Measurements from ENCODE around the gene PKMYT1. TPM values are rescaled to one million over a fixed set of nuclear protein-coding genes. Genes with fewer than 3 reads are reported as not detected.

The PKMYT1 gene
- total RNA-seq, 2 experiments from 2014 or later: 0.47 to 0.60 TPM

- Histone ChIP-seq H3K36me3 (ENCODE audit: insufficient read depth, low read length) (no peaks in the 10 kb centered on the region), H3K4me3 (ENCODE audit: low read length) (no peak overlapping the region), H3K27me3 (ENCODE audit: control insufficient read depth in 1 of 2, insufficient read depth in 2 of 2, low read length in 2 of 2) (no peaks in the 10 kb centered on the region), H3K9me3 (ENCODE audit: control insufficient read depth in 1 of 2, insufficient read depth in 1 of 2, low read length in 2 of 2) (no peaks in the 10 kb centered on the region), H3K27ac (ENCODE audit: low read depth in 1 of 2, low read length in 2 of 2) (no peak overlapping the region), H3K4me1 (ENCODE audit: insufficient read depth, low read length) (no peaks in the 10 kb centered on the region)
- Mint-ChIP-seq H3K36me3 (ENCODE audit: low read depth) (no peaks in the 10 kb centered on the region), H3K27me3 (no peaks in the 10 kb centered on the region), H3K9me3 (no peaks in the 10 kb centered on the region), H3K27ac (no peak overlapping the region), H3K4me1 (ENCODE audit: low read depth) (no peaks in the 10 kb centered on the region), H3K4me3 (no peak overlapping the region)
- ChIA-PET CTCF (no interaction called here), POLR2A (no interaction called here)
- DNase-seq (no peak), ATAC-seq (ENCODE audit: poor library complexity) (no peak)
- intact Hi-C loops (cut with DNase I, micrococcal nuclease): no loop called here
- TF ChIP-seq CTCF (IDR thresholded peaks at IDR 0.05): no peak
These were observed 11.5 kb upstream of the PKMYT1 start for GRCh38 chr16:2991566-2992261.

- no peak for ATAC-seq (ENCODE audit: poor library complexity)
- no peak for DNase-seq
- H3K27me3 ChIP-seq (ENCODE audit: control insufficient read depth in 1 of 2, insufficient read depth in 2 of 2, low read length in 2 of 2): no peaks in the 10 kb centered on the region
- no peaks in the 10 kb centered on the region for H3K9me3 ChIP-seq (ENCODE audit: control insufficient read depth in 1 of 2, insufficient read depth in 1 of 2, low read length in 2 of 2)
- TF ChIP-seq CTCF (IDR thresholded peaks at IDR 0.05): no peak
- H3K27ac ChIP-seq (ENCODE audit: low read depth in 1 of 2, low read length in 2 of 2): no peak overlapping the region
- no peaks in the 10 kb centered on the region for H3K36me3 ChIP-seq (ENCODE audit: insufficient read depth, low read length)
- Mint-ChIP-seq H3K4me3 (no peak overlapping the region), H3K36me3 (ENCODE audit: low read depth) (no peaks in the 10 kb centered on the region), H3K27me3 (no peaks in the 10 kb centered on the region), H3K27ac (no peak overlapping the region), H3K4me1 (ENCODE audit: low read depth) (no peaks in the 10 kb centered on the region), H3K9me3 (no peaks in the 10 kb centered on the region)
- POLR2A ChIA-PET: no interaction called here
- H3K4me1 ChIP-seq (ENCODE audit: insufficient read depth, low read length): no peaks in the 10 kb centered on the region
- H3K4me3 ChIP-seq (ENCODE audit: low read length): no peak overlapping the region
- intact Hi-C loops (cut with DNase I, micrococcal nuclease): no loop called here
- CTCF ChIA-PET: no interaction called here
These were observed 10.6 kb upstream of the PKMYT1 start for GRCh38 chr16:2990891-2991290.

- H3K9me3 Mint-ChIP-seq: no peaks in the 10 kb centered on the region
- no peaks in the 10 kb centered on the region for H3K36me3 ChIP-seq (ENCODE audit: insufficient read depth, low read length)
- CTCF ChIA-PET: no interaction called here
- TF ChIP-seq CTCF (IDR thresholded peaks at IDR 0.05): no peak
- no peak for ATAC-seq (ENCODE audit: poor library complexity)
- no peak overlapping the region for H3K4me3 Mint-ChIP-seq
- no peaks in the 10 kb centered on the region for H3K4me1 Mint-ChIP-seq (ENCODE audit: low read depth)
- H3K27me3 ChIP-seq (ENCODE audit: control insufficient read depth in 1 of 2, insufficient read depth in 2 of 2, low read length in 2 of 2): no peaks in the 10 kb centered on the region
- POLR2A ChIA-PET: no interaction called here
- DNase-seq: no peak
- no peak overlapping the region for H3K27ac ChIP-seq (ENCODE audit: low read depth in 1 of 2, low read length in 2 of 2)
- no peak overlapping the region for H3K4me3 ChIP-seq (ENCODE audit: low read length)
- no peaks in the 10 kb centered on the region for H3K27me3 Mint-ChIP-seq
- no peaks in the 10 kb centered on the region for H3K36me3 Mint-ChIP-seq (ENCODE audit: low read depth)
- H3K4me1 ChIP-seq (ENCODE audit: insufficient read depth, low read length): peaks cover 5% of the 10 kb centered on the region
- H3K27ac Mint-ChIP-seq: no peak overlapping the region
- intact Hi-C loops (cut with DNase I, micrococcal nuclease): no loop called here
- no peaks in the 10 kb centered on the region for H3K9me3 ChIP-seq (ENCODE audit: control insufficient read depth in 1 of 2, insufficient read depth in 1 of 2, low read length in 2 of 2)
These were observed 8.4 kb upstream of the PKMYT1 start for GRCh38 chr16:2988590-2989099.
